Medulla oblongata (tissue), 1 donor: ENCODE measurements around the gene NRG2.
A peak's percentile ranks its signal among the peaks of the same experiment; 100 is the strongest.

Source experiments
- DNase-seq: peaks from one replicate; pipeline ENCODE4 v3.0.0-alpha.2; 2015; ENCODE audit errors: extremely low spot score

Gene NRG2

DNA sequence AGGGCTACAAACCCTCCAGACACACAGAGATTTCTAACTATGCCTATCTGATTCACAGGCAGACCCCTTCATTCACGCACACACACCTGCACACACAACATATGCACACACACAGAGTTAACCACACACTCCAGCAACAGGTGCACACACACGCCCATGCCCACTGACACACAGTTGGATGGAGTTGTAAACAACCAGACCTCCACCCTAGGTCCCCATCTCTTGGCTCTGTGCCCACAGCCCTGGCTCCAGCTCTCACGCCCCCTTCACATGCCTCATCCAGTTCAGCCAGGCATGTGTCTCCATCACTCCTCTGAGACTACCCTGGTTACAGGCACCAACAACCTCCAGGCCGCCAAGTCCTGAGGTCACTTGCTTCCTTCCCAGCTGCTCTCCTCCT, 186.4 kb downstream of the NRG2 start:
- DNase-seq, result no peak

- no peak for DNase-seq
Observed at GRCh38 chr5:139855946-139856540, 187.1 kb downstream of the NRG2 start.

DNA sequence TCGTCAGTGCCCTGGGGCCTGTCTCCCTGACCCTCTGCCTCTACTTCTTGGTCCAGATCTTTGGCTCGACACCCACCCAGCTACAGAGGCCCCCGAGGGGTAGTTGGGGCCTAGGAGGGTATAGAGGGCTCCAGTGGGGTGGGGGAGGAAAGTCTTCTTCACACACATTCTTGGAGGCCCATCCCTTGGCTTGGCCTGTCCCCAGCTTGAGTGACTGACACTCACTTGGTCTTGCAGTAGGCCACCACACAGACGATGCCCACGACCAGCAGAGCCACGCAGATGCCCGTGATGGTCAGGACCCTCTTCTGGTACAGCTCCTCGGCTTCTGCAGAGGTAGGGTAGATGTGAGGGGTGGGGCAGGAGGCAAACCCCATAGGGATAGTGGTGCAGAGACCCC, 187.6 kb downstream of the NRG2 start:
- no peak for DNase-seq

DNA sequence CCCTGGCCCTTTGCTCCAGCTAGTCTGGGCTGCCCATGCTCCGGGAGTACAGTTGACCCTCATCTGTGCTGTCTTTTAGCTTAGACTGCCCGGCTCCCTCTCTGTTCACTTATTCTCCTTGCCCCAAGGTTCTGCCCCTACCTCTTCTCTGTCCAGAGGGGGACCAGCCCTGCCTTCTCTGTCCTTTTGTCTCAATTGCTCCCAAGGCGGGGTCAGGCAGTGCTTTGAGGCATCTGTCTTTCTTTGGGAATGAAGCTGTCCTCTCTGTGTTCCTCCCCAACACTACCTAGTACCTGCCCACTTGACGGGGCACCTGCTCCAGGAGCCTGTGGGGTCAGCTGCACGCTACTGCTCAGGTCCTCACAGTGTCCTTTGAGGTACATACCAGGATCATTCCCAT, 188.1 kb downstream of the NRG2 start:
- DNase-seq, result no peak

- DNase-seq, result no peak
Observed at GRCh38 chr5:139854029-139854605, 189.0 kb downstream of the NRG2 start.

- no peak for DNase-seq
Observed at GRCh38 chr5:139852696-139853095, 190.4 kb downstream of the NRG2 start.

DNA sequence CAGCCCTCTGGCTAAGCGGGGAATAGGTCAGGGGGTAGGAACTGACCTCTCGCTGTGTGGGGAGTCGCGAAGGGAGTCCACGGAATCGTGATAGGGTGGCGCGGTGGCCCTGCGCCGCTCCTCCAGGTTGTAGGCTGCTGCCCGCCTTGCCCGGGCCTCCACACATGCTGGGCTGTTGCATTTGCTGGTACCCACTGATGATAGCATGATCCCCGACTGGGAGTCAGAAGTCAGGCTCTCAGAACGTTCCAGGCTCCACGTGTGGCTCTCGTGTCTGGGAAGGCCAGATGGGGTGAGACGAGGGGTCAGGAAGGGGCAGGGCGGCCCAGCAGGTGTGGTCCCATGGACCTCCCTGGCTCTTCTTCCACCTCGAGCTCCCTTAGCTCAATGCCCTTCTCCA, 191.5 kb downstream of the NRG2 start:
- DNase-seq, result no peak

DNA sequence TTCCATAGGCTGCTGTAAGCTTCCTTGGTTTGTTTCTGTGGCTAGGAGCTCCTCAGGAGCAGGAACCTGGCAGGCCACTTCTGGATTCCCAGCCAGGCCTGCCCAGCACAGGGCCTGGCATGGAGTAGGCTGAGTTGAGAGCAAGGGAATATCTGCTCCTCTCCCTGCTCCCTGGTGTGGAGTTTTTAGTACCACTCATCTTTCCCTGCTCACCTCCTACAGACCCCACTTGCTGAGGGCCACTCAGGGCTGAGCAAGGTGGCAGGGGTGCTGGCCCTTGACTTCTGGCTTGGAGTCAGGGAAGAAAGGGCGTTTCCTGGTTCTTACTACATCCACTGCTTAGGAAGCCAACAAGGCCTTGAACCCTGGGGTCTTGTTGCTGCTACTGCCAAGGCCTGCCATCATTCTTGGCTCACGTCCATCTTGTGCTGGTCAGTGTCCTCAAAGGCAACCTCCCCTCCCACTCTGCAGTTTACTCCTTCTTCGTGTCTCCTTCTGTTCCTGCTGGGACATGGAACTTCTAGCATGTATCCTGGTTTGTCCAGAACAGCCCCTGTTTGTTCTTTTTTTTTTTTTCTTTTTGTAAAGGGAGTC, 192.6 kb downstream of the NRG2 start:
- no peak for DNase-seq

- no peak for DNase-seq
Observed at GRCh38 chr5:139849942-139850341, 193.2 kb downstream of the NRG2 start.

DNA sequence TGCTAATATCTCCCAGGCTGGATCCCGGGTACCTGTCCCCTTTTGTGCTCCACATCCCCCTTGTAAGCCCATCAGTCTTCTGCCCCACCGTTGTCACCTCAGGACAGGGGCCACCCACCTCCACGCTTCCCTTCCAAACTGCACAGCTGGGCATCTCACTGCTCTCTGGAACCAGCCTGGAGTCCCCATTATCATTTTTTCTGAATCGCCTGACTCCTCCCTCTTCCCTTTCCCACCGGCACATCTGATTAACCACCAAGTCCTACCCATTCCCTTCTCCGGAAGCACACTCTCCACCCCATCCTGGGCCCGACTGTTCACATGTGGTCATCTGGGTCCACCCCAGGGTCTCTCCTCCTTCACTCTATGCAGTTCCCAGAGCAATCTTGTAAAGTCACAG, 193.6 kb downstream of the NRG2 start:
- DNase-seq, result no peak

DNA sequence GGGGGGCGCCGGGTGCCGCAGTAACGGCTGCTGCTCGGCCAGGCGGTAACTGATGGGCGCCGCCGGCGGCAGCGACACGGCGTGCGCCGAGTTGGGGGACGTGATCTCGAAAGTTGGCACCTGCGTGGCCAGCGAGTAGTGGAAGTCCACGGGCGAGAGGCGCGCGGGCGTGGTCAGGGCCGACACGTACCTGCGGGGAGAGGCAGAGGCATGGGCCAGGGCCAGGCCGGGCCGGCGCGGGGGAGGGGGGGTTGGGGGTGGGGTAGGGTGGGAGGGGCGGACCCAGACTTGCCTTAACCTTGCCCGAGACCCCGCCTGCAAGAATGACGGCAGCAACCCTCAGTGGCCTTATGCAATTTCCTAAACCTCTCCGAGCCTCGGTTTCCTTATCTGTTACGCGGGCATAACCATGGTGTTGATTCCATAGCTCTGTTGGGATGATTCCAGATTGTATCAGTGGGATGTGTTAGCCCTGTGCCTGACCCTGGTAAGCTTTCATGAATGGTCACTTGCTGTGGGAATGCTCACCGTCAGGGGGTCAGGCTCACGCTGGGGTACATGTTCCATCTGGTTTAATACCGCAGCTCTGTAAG, 194.5 kb downstream of the NRG2 start:
- no peak for DNase-seq

DNA sequence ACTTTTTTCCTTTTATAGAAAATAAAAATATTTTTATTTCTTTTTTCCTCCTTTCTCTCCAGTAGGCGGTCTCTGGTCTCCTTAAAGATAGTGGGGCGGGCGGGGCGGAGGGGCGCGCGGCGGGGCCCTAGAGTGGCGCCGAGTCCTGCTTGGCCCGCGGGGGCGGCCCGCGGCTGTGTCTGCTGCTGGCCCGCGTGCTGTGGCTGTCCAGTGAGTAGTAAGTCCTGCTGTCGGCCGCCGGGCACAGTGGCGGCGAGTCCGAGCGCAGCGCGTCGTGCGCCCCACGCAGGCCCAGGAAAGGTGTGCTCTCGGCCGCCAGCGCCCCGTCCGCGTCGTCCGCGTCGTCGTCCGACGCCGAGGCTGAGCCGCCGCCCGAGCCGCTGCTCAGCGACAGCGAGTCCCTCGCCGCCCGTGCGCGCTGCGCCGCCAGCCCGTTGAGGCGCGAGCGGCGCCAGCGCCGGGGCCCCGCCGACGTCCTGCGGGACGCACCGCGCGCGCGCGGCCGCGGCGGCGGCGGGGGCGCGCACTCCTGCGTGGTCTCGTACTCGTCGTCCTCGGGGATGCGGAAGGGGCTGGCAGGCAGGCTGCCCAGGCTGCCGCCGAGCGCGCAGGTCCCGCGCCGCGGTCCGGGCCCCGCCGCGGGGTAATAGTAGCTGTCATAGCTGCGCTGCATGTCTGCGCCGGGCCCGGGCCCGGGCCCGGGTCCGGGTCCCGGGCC, 195.2 kb downstream of the NRG2 start:
- DNase-seq, result peak; percentile 43

- DNase-seq, result no peak
Observed at GRCh38 chr5:139847091-139847490, 196.0 kb downstream of the NRG2 start.

DNA sequence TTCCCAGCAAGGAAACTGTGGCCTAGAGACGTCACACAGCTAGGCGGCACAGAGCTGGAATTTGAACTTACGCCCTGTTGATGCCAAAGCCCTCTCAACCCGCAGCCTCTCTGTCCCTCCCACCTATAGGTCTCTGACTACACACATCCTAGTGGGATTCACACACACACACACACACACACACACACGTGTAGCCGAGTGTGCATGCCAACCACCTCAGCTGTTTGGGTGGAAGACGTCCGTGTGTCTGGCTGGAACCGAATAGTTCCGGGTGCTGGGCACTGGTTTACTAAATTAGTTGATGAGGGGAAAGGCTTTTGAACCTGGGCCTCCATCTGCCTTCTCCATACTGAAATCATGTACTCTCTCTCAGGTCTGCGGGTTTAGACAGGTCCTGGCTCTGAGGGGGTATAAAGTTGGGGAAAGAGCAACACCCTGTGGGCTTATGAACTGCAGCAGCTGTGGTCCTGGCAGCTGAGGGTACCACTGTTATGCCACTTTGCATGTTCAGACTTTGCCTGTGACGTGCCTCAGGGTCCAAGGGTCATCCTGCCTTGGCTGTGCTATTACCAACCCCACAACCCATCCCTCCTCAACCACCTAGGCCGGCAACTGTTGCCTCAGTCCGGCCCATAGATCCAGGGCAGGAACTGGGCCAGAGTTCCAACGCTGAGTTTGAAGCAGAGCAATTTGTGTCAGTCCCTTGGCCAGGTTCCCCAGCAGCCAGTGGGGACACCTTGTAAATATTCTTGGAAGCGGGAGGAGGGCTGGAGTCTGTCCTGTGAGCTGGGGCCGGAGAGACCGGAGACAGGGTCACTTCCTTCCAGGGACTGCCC, 197.0 kb downstream of the NRG2 start:
- peak; percentile 64 for DNase-seq

DNA sequence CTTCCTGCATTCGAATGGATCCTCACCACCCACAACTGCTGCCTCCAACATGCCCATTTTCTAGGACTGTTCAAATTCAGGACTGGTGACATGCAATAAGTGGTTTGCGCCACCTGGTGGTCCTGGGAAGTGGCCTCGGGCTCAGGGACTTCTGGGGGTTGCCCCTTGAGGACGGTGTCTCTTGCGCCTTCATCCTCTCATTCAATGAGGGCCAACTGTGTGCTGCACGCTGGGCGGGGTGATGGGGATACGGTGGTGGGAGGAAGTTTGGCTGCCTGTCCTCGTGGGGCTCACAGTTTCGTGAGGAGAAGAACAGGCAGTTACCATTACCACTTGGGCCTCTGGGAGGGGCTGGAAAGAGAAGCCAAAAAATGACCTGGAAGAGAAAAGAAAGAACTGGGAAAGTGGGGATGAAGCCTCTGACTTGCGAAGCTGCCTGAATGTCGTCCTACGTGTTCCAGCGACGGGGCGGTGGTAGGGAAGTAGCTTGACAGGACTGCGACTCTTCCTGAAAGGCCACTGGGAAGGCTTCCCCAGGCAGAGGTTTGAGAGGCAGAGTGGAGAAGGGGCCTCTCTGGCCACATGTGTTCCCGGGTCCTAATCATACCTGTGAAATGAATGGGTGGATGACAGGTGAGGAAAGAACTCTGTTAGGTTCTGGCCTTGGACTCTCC, 198.5 kb downstream of the NRG2 start:
- DNase-seq, result peak; percentile 90

- no peak for DNase-seq
Observed at GRCh38 chr5:139843991-139844390, 199.1 kb downstream of the NRG2 start.

- DNase-seq, result no peak
Observed at GRCh38 chr5:139842321-139842720, 200.8 kb downstream of the NRG2 start.

GRCh38 chr5:139841549-139841948, 201.6 kb downstream of the NRG2 start:
- no peak for DNase-seq

DNA sequence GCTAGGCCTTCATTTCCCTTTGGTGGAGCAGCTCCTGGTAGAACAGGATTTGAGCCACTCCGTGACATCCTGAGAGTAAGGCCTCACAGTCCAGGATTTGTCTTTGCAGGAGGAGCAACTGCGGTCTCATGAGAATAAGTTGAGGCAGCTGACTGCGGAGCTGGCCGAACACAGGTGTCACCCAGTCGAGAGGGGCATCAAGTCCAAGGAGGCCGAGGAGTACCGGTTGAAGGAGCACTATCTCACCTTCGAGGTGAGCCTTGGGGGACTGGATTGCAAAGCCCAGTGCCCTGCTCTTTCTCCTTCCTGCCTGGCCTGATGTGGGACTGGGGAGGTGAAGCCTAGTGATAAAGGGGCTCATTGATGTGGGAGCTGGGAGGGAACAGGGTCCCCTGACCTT, 203.2 kb downstream of the NRG2 start:
- DNase-seq, result no peak

- DNase-seq, result no peak
Observed at GRCh38 chr5:139839232-139839815, 203.8 kb downstream of the NRG2 start.
